HEK293 (cell line): ENCODE results near the gene UQCC2.

ENCODE experiments used
- ATF2 ChIP-seq: fragments of 450-650 bp; formaldehyde crosslinking; IDR thresholded peaks from 2 replicates; pipeline ENCODE4 v1.5.1; 2016; ENCODE audit warnings: missing biosample characterization, missing genetic modification characterization, low read depth
- BCL11A ChIP-seq: fragments of 450-650 bp; formaldehyde crosslinking; IDR thresholded peaks from 2 replicates; pipeline ENCODE4 v1.5.1; 2016; ENCODE audit warnings: low read depth, missing biosample characterization, missing genetic modification characterization
- EGR2 ChIP-seq: fragments of 450-650 bp; formaldehyde crosslinking; IDR thresholded peaks from 2 replicates; pipeline ENCODE4 v1.5.1; 2016; ENCODE audit warnings: low read depth, missing biosample characterization, missing genetic modification characterization
- KLF7 ChIP-seq: fragments of 450-650 bp; formaldehyde crosslinking; IDR thresholded peaks from 2 replicates; pipeline ENCODE4 v1.5.1; 2016; ENCODE audit warnings: missing biosample characterization, missing genetic modification characterization, borderline replicate concordance
- OSR2 ChIP-seq: fragments of 450-650 bp; formaldehyde crosslinking; IDR thresholded peaks from 2 replicates; pipeline ENCODE4 v1.5.1; 2016; ENCODE audit warnings: missing biosample characterization, missing genetic modification characterization
- OVOL3 ChIP-seq: fragments of 450-650 bp; formaldehyde crosslinking; IDR thresholded peaks from 2 replicates; pipeline ENCODE4 v1.5.1; 2016; ENCODE audit warnings: missing biosample characterization, missing genetic modification characterization
- PRDM2 ChIP-seq: fragments of 450-650 bp; formaldehyde crosslinking; IDR thresholded peaks from 2 replicates; pipeline ENCODE4 v1.5.1; 2016; ENCODE audit warnings: missing biosample characterization, missing genetic modification characterization, borderline replicate concordance
- TSHZ1 ChIP-seq: fragments of 450-650 bp; formaldehyde crosslinking; IDR thresholded peaks from 2 replicates; pipeline ENCODE4 v1.5.1; 2016; ENCODE audit warnings: missing biosample characterization, missing genetic modification characterization, borderline replicate concordance
- WT1 ChIP-seq: fragments of 450-650 bp; formaldehyde crosslinking; IDR thresholded peaks from 2 replicates; pipeline ENCODE4 v1.5.1; 2016; ENCODE audit warnings: missing biosample characterization, missing genetic modification characterization
- ZBTB21 ChIP-seq: fragments of 450-650 bp; formaldehyde crosslinking; IDR thresholded peaks from 2 replicates; pipeline ENCODE4 v1.5.1; 2017; ENCODE audit warnings: missing biosample characterization, missing genetic modification characterization
- ZNF133 ChIP-seq: fragments of 450-650 bp; formaldehyde crosslinking; IDR thresholded peaks from 2 replicates; pipeline ENCODE4 v1.5.1; 2016; ENCODE audit warnings: missing biosample characterization, missing genetic modification characterization
- ZNF138 ChIP-seq: fragments of 450-650 bp; formaldehyde crosslinking; IDR thresholded peaks from 2 replicates; pipeline ENCODE4 v1.5.1; 2016; ENCODE audit warnings: missing biosample characterization, missing genetic modification characterization, borderline replicate concordance
- ZNF19 ChIP-seq: fragments of 450-650 bp; formaldehyde crosslinking; IDR thresholded peaks from 2 replicates; pipeline ENCODE4; 2016; ENCODE audit warnings: missing biosample characterization, missing genetic modification characterization, low read depth
- ZNF2 ChIP-seq: fragments of 450-650 bp; formaldehyde crosslinking; IDR thresholded peaks from 2 replicates; pipeline ENCODE4 v1.5.1; 2016; ENCODE audit warnings: missing biosample characterization, missing genetic modification characterization
- ZNF221 ChIP-seq: fragments of 450-650 bp; formaldehyde crosslinking; IDR thresholded peaks from 2 replicates; pipeline ENCODE4 v1.5.1; 2017; ENCODE audit warnings: missing biosample characterization, missing genetic modification characterization, borderline replicate concordance
- ZNF274 ChIP-seq, 2 experiments: fragments of 200-500 bp in 1 of 2; fragments of 450-650 bp in 1 of 2; sonication (Bioruptor generic) in 1 of 2; formaldehyde crosslinking in 1 of 2; IDR thresholded peaks; 2 replicates each; pipeline versions ENCODE4 v1.5.1 to v1.6.1; 2014 to 2016; ENCODE audit warnings: borderline replicate concordance in 1 of 2, inconsistent platforms in 1 of 2, low read length in 1 of 2, missing biosample characterization in 1 of 2, missing genetic modification characterization in 1 of 2
- ZNF335 ChIP-seq: fragments of 450-650 bp; formaldehyde crosslinking; conservative IDR thresholded peaks from 2 replicates; pipeline ENCODE4 v1.5.1; 2016; ENCODE audit warnings: missing biosample characterization, missing genetic modification characterization
- ZNF350 ChIP-seq: fragments of 450-650 bp; formaldehyde crosslinking; IDR thresholded peaks from 2 replicates; pipeline ENCODE4 v1.5.0; 2017; ENCODE audit warnings: missing biosample characterization, mild to moderate bottlenecking, missing genetic modification characterization
- ZNF449 ChIP-seq: fragments of 450-650 bp; formaldehyde crosslinking; IDR thresholded peaks from 2 replicates; pipeline ENCODE4 v1.5.1; 2017; ENCODE audit warnings: missing biosample characterization, mild to moderate bottlenecking, missing genetic modification characterization, moderate library complexity
- ZNF610 ChIP-seq: fragments of 450-650 bp; formaldehyde crosslinking; IDR thresholded peaks from 2 replicates; pipeline ENCODE4 v1.5.1; 2016; ENCODE audit warnings: missing biosample characterization, missing genetic modification characterization, borderline replicate concordance
- ZNF692 ChIP-seq: fragments of 450-650 bp; formaldehyde crosslinking; IDR thresholded peaks from 2 replicates; pipeline ENCODE4 v1.5.1; 2016; ENCODE audit warnings: missing biosample characterization, missing genetic modification characterization
- ZSCAN30 ChIP-seq: fragments of 450-650 bp; IDR thresholded peaks from 2 replicates; pipeline ENCODE4 v1.5.1; 2018; ENCODE audit warnings: missing biosample characterization, mild to moderate bottlenecking, missing genetic modification characterization, moderate library complexity
- ZXDB ChIP-seq: fragments of 450-650 bp; formaldehyde crosslinking; IDR thresholded peaks from 2 replicates; pipeline ENCODE4 v1.5.1; 2016; ENCODE audit warnings: missing biosample characterization, missing genetic modification characterization
- TF ChIP-seq, protein P1 (sequence below): sonication (generic); formaldehyde crosslinking; IDR thresholded peaks from 2 replicates; pipeline ENCODE4 v1.8.1; 2022; ENCODE audit warnings: mild to moderate bottlenecking, moderate library complexity, missing genetic modification reagents

UQCC2 gene

DNA sequence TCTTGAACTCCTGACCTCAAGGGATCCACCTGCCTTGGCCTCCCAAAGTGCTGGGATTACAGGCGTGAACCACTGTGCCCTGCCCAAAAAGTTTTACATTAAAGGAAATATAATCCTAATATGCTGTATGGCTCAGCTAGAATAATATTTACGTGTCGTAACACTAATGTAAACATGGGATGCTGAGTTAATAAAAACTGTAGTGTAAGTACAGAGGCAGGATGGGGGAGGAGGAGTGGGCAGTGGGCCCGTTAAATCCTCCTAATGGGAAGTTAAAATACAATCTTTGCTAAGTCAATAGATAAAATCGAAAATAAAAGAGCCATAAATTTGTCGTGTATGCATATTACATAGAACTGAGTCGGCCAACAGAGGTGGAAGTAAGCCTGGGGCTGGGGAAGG is 47.3 kb upstream of the UQCC2 start (continued):
- TF ChIP-seq ATF2 (tag by site-specific recombination) (0 out of 2 replicates have a peak, but pooled peaks have one; percentile 15), TSHZ1 (peak; percentile 80), PRDM2 (no peak), BCL11A (tag by site-specific recombination) (peak; percentile 55; the same call in 1 of the 2 replicates), ZNF350 (tag by site-specific recombination) (no peak), OSR2 (tag by site-specific recombination) (peak; percentile 96), EGR2 (peak; percentile 91), KLF7 (tag by site-specific recombination) (no peak; the same call in 1 of the 2 replicates), ZXDB (no peak), ZNF19 (tag by site-specific recombination) (no peak), ZNF335 (tag by site-specific recombination) (no peak), ZNF138 (tag by site-specific recombination) (no peak), ZNF221 (no peak), OVOL3 (tag by site-specific recombination) (peak; percentile 70; the same call in 1 of the 2 replicates), ZNF692 (tag by site-specific recombination) (peak; percentile 71), WT1 (tag by site-specific recombination) (peak; percentile 100), ZNF2 (peak; percentile 51; the same call in 1 of the 2 replicates), ZNF133 (tag by site-specific recombination) (no peak), ZNF610 (tag by site-specific recombination) (no peak), ZNF449 (tag by site-specific recombination) (0 out of 2 replicates have a peak, but pooled peaks have one; percentile 21), ZNF274 (IDR thresholded peaks at IDR 0.05; ENCODE audit: low read length) (no peak), ZNF274 (tag by site-specific recombination; IDR thresholded peaks at IDR 0.05; ENCODE audit: borderline replicate concordance) (no peak), ZBTB21 (no peak), ZSCAN30 (tag by site-specific recombination) (0 out of 2 replicates have a peak, but pooled peaks have one; percentile 25)
- TF ChIP-seq, protein P1, sequence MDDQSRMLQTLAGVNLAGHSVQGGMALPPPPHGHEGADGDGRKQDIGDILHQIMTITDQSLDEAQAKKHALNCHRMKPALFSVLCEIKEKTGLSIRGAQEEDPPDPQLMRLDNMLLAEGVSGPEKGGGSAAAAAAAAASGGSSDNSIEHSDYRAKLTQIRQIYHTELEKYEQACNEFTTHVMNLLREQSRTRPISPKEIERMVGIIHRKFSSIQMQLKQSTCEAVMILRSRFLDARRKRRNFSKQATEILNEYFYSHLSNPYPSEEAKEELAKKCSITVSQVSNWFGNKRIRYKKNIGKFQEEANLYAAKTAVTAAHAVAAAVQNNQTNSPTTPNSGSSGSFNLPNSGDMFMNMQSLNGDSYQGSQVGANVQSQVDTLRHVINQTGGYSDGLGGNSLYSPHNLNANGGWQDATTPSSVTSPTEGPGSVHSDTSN (CRISPR knock-in tag), result no peak
